WTC11 (cell line): ENCODE data around the gene LRP4.

Source experiments
- CBFB ChIP-seq: sonication (generic); formaldehyde crosslinking; IDR thresholded peaks from 2 replicates; pipeline ENCODE4 v1.8.1; 2022; ENCODE audit warnings: mild to moderate bottlenecking, low read depth, missing genetic modification reagents
- CREB1 ChIP-seq: sonication (generic); formaldehyde crosslinking; IDR thresholded peaks from 2 replicates; pipeline ENCODE4 v1.8.0; 2023; ENCODE audit warnings: mild to moderate bottlenecking, missing genetic modification reagents
- RELA ChIP-seq: sonication (generic); formaldehyde crosslinking; IDR thresholded peaks from 2 replicates; pipeline ENCODE4 v1.8.1; 2022; ENCODE audit warnings: missing genetic modification reagents, mild to moderate bottlenecking, borderline replicate concordance
- SMAD4 ChIP-seq: sonication (generic); formaldehyde crosslinking; IDR thresholded peaks from 2 replicates; pipeline ENCODE4 v1.8.0; 2022; ENCODE audit warnings: mild to moderate bottlenecking, missing genetic modification reagents
- TEAD1 ChIP-seq: sonication (generic); formaldehyde crosslinking; IDR thresholded peaks from 2 replicates; pipeline ENCODE4 v1.8.0; 2022; ENCODE audit warnings: mild to moderate bottlenecking, missing genetic modification reagents
- TF ChIP-seq, protein P1 (sequence below): fragments of 200-600 bp; IDR thresholded peaks from 2 replicates; pipeline ENCODE4 v1.8.0; 2022; ENCODE audit warnings: antibody characterized with exemption
- TF ChIP-seq, protein P2 (sequence below): sonication (generic); formaldehyde crosslinking; conservative IDR thresholded peaks from 2 replicates; pipeline ENCODE4 v1.8.1; 2023; ENCODE audit warnings: mild to moderate bottlenecking, low read depth, missing genetic modification reagents, moderate library complexity
- TF ChIP-seq, protein P3 (sequence below): fragments of 250-450 bp; sonication (Bioruptor Pico); IDR thresholded peaks from 2 replicates; pipeline ENCODE4 v1.9.0; 2021; ENCODE audit warnings: moderate library complexity, mild to moderate bottlenecking, inconsistent platforms, borderline replicate concordance

DNA sequence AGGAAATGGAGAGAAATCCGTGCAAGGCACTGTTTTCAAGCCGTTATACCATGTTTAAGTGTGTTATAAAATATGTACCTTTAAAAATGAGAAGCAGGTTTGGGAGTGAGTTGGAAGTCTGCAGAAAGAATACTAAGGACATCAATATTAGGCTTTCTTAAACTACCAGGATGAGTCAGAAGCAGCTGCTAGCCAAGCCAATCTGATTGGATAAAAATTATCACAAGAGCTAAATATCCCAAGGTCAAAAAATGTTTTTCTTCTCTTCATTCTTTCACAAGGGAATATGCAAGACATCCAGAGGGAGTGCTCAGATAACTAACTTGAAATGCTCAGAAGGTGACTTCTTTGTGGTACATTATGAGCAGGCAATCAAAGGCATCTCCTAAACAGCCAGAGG lies 53.0 kb downstream of the LRP4 start:
- TF ChIP-seq, protein P1, sequence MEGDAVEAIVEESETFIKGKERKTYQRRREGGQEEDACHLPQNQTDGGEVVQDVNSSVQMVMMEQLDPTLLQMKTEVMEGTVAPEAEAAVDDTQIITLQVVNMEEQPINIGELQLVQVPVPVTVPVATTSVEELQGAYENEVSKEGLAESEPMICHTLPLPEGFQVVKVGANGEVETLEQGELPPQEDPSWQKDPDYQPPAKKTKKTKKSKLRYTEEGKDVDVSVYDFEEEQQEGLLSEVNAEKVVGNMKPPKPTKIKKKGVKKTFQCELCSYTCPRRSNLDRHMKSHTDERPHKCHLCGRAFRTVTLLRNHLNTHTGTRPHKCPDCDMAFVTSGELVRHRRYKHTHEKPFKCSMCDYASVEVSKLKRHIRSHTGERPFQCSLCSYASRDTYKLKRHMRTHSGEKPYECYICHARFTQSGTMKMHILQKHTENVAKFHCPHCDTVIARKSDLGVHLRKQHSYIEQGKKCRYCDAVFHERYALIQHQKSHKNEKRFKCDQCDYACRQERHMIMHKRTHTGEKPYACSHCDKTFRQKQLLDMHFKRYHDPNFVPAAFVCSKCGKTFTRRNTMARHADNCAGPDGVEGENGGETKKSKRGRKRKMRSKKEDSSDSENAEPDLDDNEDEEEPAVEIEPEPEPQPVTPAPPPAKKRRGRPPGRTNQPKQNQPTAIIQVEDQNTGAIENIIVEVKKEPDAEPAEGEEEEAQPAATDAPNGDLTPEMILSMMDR, result no peak
- TF ChIP-seq CREB1 (CRISPR knock-in tag), result no peak
- TF ChIP-seq, protein P2, sequence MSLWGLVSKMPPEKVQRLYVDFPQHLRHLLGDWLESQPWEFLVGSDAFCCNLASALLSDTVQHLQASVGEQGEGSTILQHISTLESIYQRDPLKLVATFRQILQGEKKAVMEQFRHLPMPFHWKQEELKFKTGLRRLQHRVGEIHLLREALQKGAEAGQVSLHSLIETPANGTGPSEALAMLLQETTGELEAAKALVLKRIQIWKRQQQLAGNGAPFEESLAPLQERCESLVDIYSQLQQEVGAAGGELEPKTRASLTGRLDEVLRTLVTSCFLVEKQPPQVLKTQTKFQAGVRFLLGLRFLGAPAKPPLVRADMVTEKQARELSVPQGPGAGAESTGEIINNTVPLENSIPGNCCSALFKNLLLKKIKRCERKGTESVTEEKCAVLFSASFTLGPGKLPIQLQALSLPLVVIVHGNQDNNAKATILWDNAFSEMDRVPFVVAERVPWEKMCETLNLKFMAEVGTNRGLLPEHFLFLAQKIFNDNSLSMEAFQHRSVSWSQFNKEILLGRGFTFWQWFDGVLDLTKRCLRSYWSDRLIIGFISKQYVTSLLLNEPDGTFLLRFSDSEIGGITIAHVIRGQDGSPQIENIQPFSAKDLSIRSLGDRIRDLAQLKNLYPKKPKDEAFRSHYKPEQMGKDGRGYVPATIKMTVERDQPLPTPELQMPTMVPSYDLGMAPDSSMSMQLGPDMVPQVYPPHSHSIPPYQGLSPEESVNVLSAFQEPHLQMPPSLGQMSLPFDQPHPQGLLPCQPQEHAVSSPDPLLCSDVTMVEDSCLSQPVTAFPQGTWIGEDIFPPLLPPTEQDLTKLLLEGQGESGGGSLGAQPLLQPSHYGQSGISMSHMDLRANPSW, result no peak
- TF ChIP-seq, protein P3, sequence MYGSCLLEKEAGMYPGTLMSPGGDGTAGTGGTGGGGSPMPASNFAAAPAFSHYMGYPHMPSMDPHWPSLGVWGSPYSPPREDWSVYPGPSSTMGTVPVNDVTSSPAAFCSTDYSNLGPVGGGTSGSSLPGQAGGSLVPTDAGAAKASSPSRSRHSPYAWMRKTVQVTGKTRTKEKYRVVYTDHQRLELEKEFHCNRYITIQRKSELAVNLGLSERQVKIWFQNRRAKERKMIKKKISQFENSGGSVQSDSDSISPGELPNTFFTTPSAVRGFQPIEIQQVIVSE (CRISPR knock-in tag), result no peak
- no peak for TF ChIP-seq RELA (CRISPR knock-in tag)
- TF ChIP-seq SMAD4 (CRISPR knock-in tag), result no peak
- no peak for TF ChIP-seq CBFB (CRISPR knock-in tag)
- no peak for TF ChIP-seq TEAD1 (CRISPR knock-in tag)
